ENCODE measurements around the gene LIPC.

Gene LIPC

GRCh38 chr15:58572521-58572920 is 140.7 kb downstream of the LIPC start:
- H3K79me2 ChIP-seq (ENCODE audit: insufficient read depth, low read depth), result no peaks in the 10 kb centered on the region
- no peak overlapping the region for H3K9ac ChIP-seq
- no peaks in the 10 kb centered on the region for H4K20me1 ChIP-seq (ENCODE audit: insufficient read depth)
- no peaks in the 10 kb centered on the region for H3K27me3 ChIP-seq (ENCODE audit: insufficient read depth, low read depth)
- H3K4me2 ChIP-seq, result no peak overlapping the region
- no peak overlapping the region for H3K4me3 ChIP-seq (IDR thresholded peaks at IDR 0.05; ENCODE audit: insufficient read depth, low read depth, low read length)
- H2AFZ ChIP-seq (ENCODE audit: low read depth), result no peak overlapping the region
- TF ChIP-seq, protein P1, sequence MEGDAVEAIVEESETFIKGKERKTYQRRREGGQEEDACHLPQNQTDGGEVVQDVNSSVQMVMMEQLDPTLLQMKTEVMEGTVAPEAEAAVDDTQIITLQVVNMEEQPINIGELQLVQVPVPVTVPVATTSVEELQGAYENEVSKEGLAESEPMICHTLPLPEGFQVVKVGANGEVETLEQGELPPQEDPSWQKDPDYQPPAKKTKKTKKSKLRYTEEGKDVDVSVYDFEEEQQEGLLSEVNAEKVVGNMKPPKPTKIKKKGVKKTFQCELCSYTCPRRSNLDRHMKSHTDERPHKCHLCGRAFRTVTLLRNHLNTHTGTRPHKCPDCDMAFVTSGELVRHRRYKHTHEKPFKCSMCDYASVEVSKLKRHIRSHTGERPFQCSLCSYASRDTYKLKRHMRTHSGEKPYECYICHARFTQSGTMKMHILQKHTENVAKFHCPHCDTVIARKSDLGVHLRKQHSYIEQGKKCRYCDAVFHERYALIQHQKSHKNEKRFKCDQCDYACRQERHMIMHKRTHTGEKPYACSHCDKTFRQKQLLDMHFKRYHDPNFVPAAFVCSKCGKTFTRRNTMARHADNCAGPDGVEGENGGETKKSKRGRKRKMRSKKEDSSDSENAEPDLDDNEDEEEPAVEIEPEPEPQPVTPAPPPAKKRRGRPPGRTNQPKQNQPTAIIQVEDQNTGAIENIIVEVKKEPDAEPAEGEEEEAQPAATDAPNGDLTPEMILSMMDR (conservative IDR thresholded peaks at IDR 0.05; ENCODE audit: low read depth, low read length), result no peak
- H3K4me1 ChIP-seq (ENCODE audit: low read depth, poor library complexity, severe bottlenecking), result peaks cover 16% of the 10 kb centered on the region
- no peaks in the 10 kb centered on the region for H3K36me3 ChIP-seq (ENCODE audit: insufficient read depth)
- H3K27ac ChIP-seq, result no peak overlapping the region

- Histone ChIP-seq H3K36me3 (ENCODE audit: insufficient read depth) (no peaks in the 10 kb centered on the region), H3K4me1 (ENCODE audit: low read depth, poor library complexity, severe bottlenecking) (peaks cover 9% of the 10 kb centered on the region), H2AFZ (ENCODE audit: low read depth) (no peak overlapping the region), H3K79me2 (ENCODE audit: insufficient read depth, low read depth) (no peaks in the 10 kb centered on the region), H3K4me3 (IDR thresholded peaks at IDR 0.05; ENCODE audit: insufficient read depth, low read depth, low read length) (no peak overlapping the region), H3K27ac (no peak overlapping the region), H4K20me1 (ENCODE audit: insufficient read depth) (no peaks in the 10 kb centered on the region), H3K4me2 (no peak overlapping the region), H3K9ac (no peak overlapping the region), H3K27me3 (ENCODE audit: insufficient read depth, low read depth) (no peaks in the 10 kb centered on the region)
- TF ChIP-seq, protein P1 (conservative IDR thresholded peaks at IDR 0.05; ENCODE audit: low read depth, low read length), result no peak
These were observed 141.5 kb downstream of the LIPC start for GRCh38 chr15:58573270-58573669.

DNA sequence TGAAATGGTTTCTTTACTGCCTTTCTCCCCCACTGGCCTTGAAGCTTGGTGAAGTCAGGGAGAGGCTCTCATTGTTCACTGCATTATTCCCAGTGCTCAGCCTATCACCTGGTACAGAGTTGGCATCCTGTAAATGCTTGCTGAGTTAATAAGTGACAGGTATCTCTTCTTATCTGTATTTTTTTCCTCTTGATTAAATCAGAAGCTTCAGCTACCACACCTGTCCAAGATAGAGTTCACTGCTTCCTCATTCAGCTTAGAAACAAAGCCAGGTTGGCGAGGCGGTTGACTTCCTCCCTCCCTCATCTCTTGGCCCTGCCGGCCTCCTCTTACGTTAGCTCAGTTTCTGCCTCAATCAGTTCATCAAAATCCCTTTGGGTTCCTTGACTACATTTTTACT is 142.8 kb downstream of the LIPC start:
- Histone ChIP-seq H3K79me2 (ENCODE audit: insufficient read depth, low read depth) (no peaks in the 10 kb centered on the region), H3K9ac (no peak overlapping the region), H3K27ac (no peak overlapping the region), H4K20me1 (ENCODE audit: insufficient read depth) (no peaks in the 10 kb centered on the region), H2AFZ (ENCODE audit: low read depth) (no peak overlapping the region), H3K4me2 (no peak overlapping the region), H3K27me3 (ENCODE audit: insufficient read depth, low read depth) (no peaks in the 10 kb centered on the region), H3K36me3 (ENCODE audit: insufficient read depth) (no peaks in the 10 kb centered on the region), H3K4me3 (IDR thresholded peaks at IDR 0.05; ENCODE audit: insufficient read depth, low read depth, low read length) (no peak overlapping the region), H3K4me1 (ENCODE audit: low read depth, poor library complexity, severe bottlenecking) (no peaks in the 10 kb centered on the region)
- TF ChIP-seq, protein P1 (conservative IDR thresholded peaks at IDR 0.05; ENCODE audit: low read depth, low read length), result no peak

DNA sequence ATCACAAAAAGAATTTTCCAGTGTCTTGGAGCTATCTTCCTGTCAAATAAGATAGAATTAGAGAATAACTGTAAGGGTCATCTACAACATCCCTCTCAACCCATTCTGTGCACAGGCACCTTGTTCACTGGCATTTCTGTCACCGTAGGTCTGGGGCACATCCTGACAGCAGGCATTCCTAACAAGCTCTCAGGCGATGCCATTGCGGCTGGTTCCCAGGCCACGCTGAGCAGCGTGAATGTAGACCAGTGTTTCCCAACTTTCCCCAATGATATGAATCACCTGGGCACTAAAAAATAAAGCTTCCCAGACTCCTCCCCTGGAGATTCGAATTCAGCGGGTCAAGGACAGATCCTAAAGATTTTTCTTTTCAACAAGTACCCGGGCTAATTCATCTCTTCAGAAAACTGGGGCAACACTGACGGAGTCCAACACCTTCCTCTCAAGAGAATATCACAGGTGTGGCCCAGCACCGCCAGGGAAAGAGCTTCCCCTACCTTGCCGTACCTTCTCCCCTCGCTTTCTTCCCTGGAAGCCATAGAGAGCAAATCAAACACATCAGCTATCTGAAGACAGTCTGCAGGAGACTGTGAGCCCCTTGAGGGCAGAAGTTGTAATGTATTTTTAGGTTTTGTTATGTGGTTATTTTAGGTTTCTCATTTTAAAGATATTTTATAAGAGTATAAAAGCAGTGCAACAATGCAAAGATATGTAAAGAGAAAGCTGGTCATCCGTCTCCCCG is 143.4 kb downstream of the LIPC start:
- Histone ChIP-seq H3K27me3 (ENCODE audit: insufficient read depth, low read depth) (no peaks in the 10 kb centered on the region), H4K20me1 (ENCODE audit: insufficient read depth) (no peaks in the 10 kb centered on the region), H3K4me3 (IDR thresholded peaks at IDR 0.05; ENCODE audit: insufficient read depth, low read depth, low read length) (no peak overlapping the region), H3K4me2 (no peak overlapping the region), H3K27ac (no peak overlapping the region), H3K79me2 (ENCODE audit: insufficient read depth, low read depth) (no peaks in the 10 kb centered on the region), H3K36me3 (ENCODE audit: insufficient read depth) (no peaks in the 10 kb centered on the region), H2AFZ (ENCODE audit: low read depth) (no peak overlapping the region), H3K9ac (no peak overlapping the region), H3K4me1 (ENCODE audit: low read depth, poor library complexity, severe bottlenecking) (no peaks in the 10 kb centered on the region)
- TF ChIP-seq, protein P1 (conservative IDR thresholded peaks at IDR 0.05; ENCODE audit: low read depth, low read length), result no peak
